HG03565 (cell line): Measurements from ENCODE around the gene ZNF500.
"Not testable (repeated sequence)": the region's sequence is repeated elsewhere in the genome, so short reads cannot be mapped to it uniquely, and the experiment has no call there.

Source experiments
- ATAC-seq: cut with Tn5 transposase; IDR thresholded peaks from one replicate; pipeline ENCODE4 v1.9.1; 2021; ENCODE audit warnings: mild to moderate bottlenecking, moderate library complexity; ENCODE audit not compliant: unreplicated experiment

ZNF500 gene

DNA sequence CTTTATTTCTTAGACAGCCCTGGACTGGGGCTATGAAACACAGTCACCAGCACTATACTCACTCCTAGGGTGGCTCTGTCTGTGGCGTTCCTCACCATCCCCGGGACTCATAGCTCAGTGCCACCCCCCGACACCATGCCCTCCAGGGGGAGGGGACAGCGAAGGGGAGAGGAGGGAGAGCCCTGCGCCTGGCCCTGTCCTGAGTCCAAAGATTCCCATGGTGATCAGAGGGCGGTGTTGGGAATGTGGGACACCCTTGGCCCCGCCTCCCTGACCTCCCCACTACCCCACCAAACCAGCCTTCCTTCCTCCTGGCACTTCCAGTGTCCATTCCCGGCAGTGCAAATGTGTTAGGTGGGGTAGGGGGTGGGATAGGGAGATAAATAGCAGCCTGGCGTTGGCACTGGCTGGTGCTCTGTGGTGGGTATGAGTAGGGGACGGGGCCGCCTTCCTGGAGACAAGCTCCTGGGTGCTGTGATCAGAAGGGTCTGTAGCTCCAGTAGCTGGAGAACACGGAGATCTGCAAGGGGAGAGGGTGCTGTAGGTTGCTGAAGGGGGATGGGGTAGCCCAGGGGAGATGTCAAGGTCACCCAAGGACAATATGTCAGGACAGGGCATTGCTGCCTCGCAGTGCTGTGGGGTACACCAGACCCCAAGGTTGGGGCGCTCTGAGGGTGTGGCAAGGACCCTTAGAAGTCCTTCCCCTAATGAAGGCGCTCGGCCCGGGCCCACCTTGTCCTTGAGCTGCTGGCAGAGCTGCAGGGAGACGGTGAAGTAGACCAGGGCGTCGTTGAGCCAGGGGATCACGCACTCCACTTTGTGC, 30.2 kb upstream of the ZNF500 start:
- no peak for ATAC-seq

DNA sequence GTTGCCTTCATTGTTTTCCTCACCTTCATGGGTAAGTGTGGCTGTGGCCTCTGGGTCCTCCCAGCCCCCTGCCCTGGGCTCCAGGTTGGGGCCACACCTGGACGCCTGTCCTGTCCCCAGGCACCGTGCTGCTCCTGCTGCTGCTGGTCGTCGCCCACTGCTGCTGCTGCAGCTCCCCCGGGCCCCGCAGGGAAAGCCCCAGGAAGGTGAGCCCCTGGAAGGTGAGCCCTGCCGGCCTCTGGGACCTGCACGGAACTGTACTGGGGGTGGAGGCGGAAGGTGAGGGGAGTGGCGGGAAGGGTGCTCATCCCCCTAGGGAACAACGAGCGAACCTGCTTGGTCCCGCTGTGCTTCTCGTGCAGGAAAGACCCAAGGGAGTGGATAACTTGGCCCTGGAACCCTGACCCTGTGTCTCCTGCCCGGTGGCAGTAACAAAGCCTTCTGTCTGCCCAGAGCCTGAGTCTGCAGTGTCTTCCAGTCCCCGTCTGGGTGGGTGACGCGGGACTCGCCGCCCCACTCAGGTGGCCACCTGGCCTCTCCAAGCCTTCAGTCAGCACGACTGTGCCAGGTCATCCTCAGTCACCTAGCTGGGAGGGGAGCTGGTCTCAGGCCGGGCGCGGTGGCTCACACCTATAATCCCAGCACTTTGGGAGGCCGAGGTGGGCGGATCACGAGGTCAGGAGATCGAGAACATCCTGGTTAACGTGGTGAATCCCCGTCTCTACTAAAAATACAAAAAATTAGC, 29.0 kb upstream of the ZNF500 start:
- ATAC-seq = no peak

DNA sequence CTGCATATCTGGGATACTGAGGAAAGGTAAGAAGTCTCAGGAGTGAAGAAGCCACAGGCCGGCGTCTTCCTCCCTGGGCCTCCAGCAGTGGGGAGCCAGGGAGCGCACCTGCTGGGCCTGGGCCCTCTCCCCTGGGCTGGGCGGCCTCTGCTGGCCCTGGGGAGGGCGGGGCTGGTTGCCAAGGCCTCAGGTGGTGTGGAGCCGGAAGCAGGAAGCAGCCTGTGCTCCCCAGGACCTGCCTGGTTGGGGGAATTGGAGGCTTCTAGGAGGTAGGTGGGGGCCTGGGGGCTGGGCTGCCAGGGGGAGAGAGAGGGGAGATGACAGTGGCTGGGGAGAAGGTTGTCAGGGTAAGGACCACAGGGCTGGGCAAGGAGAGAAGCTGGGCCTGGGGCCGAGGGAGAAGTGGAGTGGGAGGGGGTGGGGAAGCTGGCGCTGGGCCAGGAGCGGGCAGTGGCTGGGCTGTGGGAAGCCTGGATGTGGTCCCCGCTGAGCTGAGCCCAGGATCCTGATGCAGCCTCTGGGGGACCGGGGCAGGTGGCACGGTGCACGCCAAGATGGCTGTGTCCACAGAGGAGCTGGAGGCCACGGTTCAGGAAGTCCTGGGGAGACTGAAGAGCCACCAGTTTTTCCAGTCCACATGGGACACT, 28.3 kb upstream of the ZNF500 start, which contains the start of gene SMIM22:
Gene SMIM22 (plus strand): TSS at position 189 of the 647 bp plus-strand sequence. CDS start 366 bp downstream, at position 555.
- ATAC-seq = no peak

DNA sequence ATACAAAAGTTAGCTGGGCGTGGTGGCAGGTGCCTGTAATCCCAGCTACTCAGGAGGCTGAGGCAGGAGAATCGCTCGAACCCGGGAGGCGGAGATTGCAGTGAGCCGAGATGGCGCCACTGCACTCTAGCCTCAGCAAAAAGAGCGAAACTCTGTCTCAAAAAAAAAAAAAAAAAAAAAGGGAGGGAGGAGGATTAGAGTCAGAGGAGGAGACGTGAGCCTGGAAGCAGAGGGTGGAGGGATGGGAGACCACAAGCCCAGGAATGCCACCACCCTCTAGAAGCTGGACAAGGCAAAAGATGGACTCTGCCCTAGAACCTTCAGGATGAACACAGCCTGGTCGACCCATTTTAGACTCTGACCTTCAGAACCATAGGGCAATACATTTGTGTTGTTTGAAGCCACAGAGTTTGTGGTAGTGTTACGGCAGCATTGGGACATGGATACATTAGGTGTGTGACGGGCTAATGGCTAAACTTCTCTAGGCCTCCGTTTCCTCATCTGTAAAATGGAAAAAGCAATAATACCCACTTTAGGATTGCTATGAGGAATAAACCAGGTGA, 26.1 kb upstream of the ZNF500 start:
- no peak for ATAC-seq

DNA sequence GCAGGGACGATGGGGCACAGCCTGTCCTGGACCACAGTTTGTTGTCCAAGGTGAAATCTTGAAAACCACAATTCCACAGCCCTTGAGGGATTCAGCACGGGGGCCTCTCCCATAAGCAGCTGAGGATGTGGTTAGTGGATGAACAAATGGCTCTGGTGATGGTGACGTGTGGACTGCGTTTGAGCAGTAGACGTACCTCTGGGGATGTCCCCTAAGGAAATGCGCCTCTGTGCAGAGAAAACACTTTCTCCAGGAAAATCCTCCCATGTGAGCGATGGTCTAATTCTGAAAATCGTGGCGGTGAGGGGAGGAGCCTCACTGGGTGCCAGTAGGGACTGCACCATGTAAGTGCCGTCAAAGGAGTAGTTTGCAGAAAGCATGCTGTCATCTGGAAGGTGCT, 23.9 kb upstream of the ZNF500 start:
- no peak for ATAC-seq

DNA sequence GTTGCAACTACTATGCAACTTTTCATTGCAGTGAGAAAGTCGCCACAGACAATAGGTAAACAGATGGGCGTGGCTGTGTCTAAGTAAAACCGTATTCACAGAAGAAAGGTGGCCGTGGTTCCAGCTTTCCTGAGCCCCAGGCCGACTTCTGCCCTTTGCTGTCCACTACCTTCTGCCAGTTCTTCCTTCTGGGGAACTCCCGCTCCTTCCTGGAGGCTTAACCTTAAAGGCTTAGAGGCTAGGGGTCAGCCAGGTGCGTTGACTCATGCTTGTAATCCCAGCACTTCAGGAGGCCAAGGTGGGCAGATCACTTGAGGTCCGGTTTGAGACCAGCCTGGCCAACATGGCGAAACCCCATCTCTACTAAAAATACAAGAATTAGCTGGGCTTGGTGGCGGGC, 23.3 kb upstream of the ZNF500 start:
- no peak for ATAC-seq

DNA sequence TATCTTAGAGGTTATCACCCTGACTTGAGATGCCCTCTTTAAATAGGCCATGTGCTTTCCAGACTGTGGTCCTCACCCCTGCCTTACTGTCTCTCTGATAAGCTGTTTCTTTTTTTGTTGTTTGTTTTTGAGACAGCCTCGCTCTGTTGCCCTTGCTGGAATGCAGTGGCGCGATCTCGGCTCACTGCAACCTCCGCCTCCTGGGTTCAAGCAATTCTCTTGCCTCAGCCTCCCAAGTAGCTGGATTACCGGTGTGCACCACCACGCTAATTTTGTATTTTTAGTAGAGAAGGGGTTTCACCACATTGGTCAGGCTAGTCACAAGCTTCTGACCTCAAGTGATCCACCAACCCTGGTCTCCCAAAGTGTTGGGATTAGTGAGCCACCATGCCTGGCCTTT, 21.9 kb upstream of the ZNF500 start:
- ATAC-seq = no peak

DNA sequence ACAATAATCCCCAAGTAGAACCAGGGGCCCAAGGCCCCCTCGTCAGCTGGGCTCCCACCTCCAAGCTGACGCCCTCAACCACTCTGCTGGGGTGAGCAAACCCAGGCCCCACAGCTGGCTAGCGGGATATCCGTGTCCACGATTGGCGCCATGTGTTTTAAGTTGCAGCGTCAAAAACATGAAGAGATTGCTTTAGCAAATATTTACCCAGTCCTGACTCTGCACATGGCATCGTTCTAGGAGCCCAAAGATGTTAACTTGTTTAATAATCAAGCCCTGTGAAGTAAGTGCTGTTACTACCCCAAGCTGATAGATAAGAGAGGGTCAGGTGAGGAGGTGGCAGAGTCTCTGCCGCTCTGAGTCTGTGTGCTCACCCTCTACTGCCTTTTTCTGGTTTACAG, 21.5 kb upstream of the ZNF500 start:
- ATAC-seq = no peak

DNA sequence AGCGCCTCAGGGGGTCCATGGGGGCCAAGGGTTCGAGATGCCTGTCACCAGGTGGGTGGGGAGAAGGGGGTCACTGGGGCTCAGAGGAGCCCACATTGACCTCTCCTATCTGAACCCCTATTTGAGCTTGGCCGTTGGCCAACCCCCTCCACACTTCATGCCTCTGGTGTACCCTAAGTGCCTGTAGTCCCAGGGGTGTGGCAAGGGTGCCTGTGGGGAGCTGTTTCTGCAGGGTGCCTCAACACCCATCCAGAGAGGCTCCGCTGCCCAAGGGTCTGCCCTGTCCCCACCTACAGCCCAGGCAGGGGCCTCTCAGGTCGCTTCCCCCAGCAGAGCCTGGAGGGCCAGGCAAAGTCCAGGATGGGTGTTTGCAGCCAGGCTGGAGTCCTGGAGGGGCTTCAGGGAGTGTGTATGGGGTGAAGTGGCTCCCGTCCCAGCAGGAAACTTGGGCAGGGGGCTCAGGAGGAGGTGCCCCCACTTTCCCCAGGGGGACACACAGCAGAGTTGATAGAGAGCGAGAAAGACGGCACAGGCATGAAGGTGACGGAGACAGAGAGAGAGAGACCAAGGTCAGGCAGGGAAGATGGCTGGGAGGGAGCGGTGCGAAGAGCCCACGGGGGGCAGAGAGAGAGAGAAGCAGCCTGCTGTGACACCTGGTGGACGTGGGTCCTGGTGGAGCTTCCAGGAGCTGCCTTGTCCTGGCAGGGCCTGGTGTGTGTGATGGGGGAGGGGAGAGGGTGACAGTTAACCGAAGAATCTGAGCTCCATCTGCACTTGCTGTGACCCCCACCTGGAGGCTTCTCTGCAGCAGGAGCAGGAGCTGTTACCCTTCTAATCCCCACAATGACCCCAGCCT, 20.9 kb upstream of the ZNF500 start, which contains the start of gene SEPTIN12:
Gene SEPTIN12 (minus strand): TSS at position 719 of the 856 bp plus-strand sequence. CDS start 700 bp downstream, at position 19.
- ATAC-seq = no peak

DNA sequence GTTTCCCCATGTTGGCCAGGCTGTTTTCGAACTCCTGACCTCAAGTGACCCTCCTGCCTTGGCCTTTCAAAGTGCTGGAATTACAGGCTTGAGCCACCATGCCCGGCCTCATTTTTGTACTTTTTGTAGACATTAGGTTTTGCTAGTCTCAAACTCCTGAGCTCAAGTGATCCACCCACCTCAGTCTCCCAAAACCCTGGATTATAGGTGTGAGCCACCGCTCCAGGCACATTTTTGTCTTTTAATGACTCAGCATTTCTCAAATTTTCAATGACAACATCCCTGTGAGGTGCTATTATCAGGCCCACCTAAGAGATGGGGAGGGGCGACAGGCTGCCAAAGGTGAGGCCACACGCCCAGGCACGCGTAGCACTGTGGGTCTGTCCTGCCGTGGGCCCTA, 20.1 kb upstream of the ZNF500 start:
- no peak for ATAC-seq

DNA sequence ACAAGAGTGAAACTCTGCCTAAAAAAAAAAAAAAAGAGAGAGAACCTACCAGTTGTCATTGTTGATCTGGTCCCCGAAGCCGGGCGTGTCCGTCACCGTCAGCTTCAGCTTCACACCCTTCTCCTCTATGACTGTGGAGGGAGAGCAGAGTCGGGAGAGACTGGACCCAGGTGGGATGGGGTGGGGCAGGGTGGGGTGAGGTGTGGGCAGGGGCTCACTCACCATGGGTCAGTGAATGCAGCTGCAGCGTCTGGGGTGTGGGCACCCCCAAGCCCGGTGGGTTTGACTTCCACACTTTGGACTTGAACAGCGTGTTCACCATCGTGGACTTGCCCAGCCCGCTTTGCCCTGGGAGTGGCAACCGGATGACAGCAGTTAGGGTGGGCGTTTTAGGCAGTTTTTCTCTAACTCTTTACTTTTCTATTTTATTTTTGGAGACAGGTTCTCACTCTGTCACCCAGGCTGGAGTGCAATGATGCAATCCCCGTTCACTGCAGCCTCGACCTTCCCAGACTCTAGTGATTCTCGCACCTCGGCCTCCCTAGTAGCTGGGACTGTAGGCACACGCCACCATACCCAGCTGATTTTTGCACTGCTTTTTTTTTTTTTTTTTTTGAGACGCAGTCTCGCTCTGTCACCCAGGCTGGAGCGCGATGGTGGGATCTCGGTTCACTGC, 18.9 kb upstream of the ZNF500 start:
- no peak for ATAC-seq

DNA sequence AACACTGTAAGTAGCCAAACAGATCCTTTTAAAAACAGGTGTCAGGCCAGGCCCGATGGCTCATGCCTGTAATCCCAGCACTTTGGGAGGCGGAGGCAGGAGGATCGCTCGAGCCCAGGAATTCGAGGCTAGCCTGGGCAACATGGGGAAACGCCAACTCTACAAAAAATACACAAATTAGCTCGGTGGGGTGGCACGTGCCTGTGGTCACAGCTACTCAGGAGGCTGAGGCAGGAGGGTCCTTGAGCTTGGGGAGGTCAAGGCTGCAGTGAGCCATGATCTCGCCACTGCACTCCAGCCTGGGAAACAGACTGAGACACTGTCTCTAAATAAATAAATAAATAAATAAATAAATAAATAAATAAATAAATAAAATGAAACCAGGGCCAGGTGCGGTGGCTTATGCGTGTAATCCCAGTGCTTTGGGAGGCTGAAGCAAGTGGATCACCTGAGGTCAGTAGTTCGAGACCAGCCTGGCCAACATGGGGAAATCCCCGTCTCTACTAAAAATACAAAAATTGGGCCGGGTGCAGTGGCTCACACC, 17.6 kb upstream of the ZNF500 start:
- ATAC-seq = not testable (repeated sequence)

DNA sequence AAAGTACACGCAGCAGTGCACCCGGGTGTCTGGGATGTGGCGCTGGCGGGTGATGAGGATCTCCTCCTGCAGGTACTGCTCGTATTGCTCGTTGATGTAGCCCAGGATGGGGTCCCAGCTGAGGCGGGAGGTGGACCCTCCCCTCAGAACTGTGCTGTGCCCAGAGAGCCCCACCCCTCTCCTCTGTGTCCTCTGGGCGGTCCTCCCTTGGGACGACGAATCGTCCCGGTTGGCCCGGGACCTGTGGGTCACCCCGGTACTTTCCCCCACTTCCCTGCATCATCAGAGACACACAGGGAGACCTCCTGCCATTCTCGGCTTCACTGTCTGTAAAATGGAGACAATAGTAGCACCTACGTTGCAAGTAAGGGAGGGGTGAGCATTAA, 17.0 kb upstream of the ZNF500 start:
- ATAC-seq = no peak

DNA sequence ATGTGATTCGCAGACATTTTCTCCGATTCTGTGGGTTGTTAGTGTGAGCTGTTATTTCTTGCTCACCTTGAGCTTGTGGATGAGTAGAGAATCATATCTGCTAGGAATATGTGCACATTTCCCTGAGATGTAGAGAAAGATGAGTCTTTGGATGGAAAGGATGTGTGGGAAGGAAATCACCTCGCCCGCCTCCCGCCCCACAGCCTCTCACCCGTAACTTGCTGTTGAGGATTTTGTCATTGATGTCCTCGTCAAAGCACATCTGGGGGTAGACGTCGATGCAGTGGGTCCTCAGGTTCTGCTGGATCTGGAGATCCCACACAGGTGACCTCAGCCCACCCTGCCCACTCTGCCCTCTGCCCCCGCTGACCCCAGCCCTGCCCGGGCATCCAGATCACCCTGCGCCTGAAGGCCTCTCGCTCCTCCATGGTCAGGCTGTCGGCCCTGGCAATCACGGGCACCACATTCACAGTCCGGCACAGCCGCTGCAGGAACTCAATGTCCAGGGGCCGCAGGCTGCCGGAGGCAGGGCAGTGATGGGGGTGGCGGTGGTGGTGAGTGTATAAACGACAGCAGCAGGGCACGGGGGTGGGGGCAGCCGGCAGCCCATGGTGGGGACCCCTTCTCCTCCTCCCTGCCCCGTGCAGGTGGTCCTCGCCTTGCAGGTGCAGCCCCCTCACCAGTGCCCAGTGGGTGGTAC, 16.4 kb upstream of the ZNF500 start:
- no peak for ATAC-seq

DNA sequence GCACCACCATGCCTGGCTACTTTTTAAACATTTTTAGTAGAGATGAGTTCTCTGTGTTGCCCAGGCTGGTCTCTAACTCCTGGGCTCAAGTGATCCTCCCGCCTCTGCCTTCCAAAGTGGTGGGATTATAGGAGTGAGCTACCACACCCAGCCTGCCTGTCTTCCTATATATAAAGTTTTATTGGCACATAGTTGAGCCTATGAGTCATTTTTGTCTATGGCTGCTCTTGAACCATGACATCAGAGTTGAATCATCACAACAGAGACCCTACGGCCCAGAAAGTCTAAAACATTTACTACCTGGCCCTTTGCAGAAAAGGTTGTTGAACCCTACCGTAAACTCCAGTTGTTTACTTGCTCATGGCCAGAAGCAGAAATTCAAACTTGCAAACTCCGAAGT, 13.3 kb upstream of the ZNF500 start:
- no peak for ATAC-seq

DNA sequence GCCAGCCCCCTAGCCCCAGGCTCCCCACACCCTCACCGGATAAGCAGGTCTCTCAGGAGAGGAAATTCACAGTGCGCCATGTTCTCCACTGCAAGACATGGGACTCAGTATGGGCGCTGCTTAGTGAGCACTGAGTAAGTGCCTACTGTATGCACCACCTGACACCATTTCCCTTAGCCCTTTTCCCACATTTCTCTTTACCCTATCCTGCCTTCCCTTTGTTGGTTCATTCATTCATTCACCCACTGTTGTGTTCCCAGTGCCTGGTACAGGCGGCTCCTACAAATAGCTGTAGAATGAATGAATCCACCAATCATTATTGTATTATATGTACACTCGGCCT, 11.1 kb upstream of the ZNF500 start:
- no peak for ATAC-seq

DNA sequence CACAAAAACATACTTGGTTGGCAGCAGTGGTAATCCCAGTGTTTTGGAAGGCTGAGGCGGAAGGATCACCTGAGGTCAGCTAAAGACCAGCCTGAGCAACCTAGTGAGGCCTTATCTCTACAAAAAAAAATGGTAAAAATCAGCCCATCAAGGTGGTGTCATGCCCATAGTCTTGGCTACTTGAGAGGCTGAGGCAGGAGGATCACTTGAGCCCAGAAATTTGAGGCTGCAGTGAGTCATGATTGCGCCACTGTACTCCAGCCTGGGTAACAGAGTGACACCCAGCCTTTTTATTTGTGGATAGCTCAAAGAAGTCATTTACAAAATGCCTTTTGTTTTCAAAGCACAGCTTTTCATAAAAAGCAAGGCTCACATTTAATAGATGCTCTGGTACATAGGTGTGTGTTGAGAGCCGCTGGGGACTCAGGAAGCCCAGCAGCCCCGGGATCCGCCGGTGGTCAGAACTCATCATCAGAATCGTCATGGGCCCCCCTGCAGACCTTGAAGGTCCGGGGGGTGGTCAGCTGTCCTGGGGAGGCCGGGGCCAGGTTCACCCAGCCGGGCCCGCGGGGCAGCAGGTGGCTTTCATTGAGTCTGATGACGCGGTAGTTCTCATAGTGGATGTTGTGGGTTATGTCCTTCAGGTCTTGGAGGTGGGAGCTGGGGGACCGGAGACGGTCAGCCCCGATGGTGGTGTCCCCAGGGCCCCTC, 10.5 kb upstream of the ZNF500 start:
- no peak for ATAC-seq

DNA sequence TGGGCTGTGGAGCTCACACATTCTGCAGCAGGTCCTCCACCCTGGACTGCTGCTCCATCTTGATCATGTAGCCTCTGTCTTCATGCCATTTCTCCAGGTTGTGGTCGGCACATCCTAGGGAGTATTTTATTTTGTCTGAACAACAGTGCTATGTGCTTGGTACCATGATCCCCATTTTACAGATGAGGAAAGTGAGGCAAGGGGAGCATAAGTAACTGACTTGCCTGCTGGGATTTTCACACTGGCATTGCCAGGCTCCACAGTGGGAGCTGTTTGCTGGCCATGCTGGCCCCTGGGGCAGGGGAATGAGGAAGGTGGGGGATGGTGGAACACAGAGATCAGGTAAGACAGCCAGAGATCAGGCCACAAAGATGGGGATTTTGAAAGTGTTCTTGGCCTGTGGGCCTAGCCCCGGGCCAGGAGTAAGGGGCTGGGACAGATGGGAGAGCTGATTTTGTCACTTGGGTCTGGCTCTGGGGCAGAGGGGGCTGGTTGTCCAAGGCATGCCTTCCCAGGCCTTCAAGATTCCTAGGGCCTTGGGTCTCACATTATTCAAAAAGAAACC, 9.3 kb upstream of the ZNF500 start:
- ATAC-seq = no peak
